ENCODE data around the gene TMEM219.

DNA sequence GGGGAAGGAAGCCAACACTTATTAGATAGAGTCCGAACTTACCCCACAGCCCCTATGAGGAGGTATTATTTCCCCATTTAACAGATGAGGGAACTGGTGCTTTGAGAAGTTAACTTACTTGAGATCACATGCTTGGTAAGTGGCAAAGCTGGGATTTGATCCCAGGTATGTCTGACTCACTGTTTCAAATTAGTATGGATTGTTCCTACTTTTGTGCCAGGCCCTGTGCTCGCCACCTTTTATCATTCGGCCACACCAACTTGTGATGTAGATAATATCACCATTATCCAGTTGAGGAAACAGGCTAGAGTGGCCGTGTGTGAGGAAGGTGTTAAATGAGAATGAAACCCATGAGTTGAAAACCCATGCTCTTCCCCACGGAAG is 22.9 kb downstream of the TMEM219 start:
- TF ChIP-seq CEBPB (IDR thresholded peaks at IDR 0.05; ENCODE audit: borderline replicate concordance in 1 of 2, low read depth in 2 of 2, low read length in 2 of 2) (no peak), POLR2A (IDR thresholded peaks at IDR 0.05; ENCODE audit: low read depth, low read length) (no peak), CTCF (IDR thresholded peaks at IDR 0.05 in 2 of 3, conservative IDR thresholded peaks at IDR 0.05 in 1 of 3; ENCODE audit: control insufficient read depth in 2 of 3, extremely low read depth in 1 of 3, insufficient read depth in 1 of 3, low read depth in 3 of 3, low read length in 3 of 3) (no peak), KAT2A (conservative IDR thresholded peaks at IDR 0.05; ENCODE audit: control insufficient read depth, low read depth, low read length) (no peak), FOXK2 (IDR thresholded peaks at IDR 0.05) (no peak), BRCA1 (IDR thresholded peaks at IDR 0.05; ENCODE audit: low read depth, low read length) (no peak), TAF1 (IDR thresholded peaks at IDR 0.05; ENCODE audit: borderline replicate concordance, low read depth, low read length) (no peak), EZH2 (IDR thresholded peaks at IDR 0.05; ENCODE audit: borderline replicate concordance, control insufficient read depth, low read depth, low read length) (no peak), IKZF1 (conservative IDR thresholded peaks at IDR 0.05) (no peak), YY1 (IDR thresholded peaks at IDR 0.05; ENCODE audit: low read depth, low read length) (no peak), FOXM1 (IDR thresholded peaks at IDR 0.05; ENCODE audit: low read depth, low read length) (no peak), REST (IDR thresholded peaks at IDR 0.05; ENCODE audit: low read depth, low read length) (no peak)
- TF ChIP-seq, protein P1, sequence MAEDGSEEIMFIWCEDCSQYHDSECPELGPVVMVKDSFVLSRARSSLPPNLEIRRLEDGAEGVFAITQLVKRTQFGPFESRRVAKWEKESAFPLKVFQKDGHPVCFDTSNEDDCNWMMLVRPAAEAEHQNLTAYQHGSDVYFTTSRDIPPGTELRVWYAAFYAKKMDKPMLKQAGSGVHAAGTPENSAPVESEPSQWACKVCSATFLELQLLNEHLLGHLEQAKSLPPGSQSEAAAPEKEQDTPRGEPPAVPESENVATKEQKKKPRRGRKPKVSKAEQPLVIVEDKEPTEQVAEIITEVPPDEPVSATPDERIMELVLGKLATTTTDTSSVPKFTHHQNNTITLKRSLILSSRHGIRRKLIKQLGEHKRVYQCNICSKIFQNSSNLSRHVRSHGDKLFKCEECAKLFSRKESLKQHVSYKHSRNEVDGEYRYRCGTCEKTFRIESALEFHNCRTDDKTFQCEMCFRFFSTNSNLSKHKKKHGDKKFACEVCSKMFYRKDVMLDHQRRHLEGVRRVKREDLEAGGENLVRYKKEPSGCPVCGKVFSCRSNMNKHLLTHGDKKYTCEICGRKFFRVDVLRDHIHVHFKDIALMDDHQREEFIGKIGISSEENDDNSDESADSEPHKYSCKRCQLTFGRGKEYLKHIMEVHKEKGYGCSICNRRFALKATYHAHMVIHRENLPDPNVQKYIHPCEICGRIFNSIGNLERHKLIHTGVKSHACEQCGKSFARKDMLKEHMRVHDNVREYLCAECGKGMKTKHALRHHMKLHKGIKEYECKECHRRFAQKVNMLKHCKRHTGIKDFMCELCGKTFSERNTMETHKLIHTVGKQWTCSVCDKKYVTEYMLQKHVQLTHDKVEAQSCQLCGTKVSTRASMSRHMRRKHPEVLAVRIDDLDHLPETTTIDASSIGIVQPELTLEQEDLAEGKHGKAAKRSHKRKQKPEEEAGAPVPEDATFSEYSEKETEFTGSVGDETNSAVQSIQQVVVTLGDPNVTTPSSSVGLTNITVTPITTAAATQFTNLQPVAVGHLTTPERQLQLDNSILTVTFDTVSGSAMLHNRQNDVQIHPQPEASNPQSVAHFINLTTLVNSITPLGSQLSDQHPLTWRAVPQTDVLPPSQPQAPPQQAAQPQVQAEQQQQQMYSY (CRISPR knock-in tag; IDR thresholded peaks at IDR 0.05), result no peak
- TF ChIP-seq, protein P2, sequence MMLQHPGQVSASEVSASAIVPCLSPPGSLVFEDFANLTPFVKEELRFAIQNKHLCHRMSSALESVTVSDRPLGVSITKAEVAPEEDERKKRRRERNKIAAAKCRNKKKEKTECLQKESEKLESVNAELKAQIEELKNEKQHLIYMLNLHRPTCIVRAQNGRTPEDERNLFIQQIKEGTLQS (IDR thresholded peaks at IDR 0.05; ENCODE audit: borderline replicate concordance, extremely low read depth, low read depth, low read length), result no peak

Measured in GM12878 (cell line).